Measurements from ENCODE around the gene SYNGR2.
"Not testable (repeated sequence)": the region's sequence is repeated elsewhere in the genome, so short reads cannot be mapped to it uniquely, and the experiment has no call there.

The SYNGR2 gene

DNA sequence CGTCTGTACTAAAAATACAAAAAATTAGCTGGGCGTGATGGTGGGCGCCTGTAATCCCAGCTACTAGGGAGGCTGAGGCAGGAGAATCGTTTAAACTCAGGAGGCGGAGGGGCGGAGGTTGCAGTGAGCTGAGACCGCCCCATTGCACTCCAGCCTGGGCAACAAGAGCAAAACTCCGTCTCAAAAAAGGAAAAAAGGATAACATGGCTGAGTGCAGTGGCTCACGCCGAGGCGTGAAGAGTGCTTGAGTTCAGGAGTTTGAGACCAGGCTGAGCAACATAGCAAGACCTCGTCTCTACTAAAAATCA lies 28.6 kb upstream of the SYNGR2 start:
- not testable (repeated sequence) for H3K36me3 ChIP-seq (ENCODE audit: insufficient read depth, low read depth, low read length); H3K9me3 ChIP-seq (ENCODE audit: insufficient read depth, low read depth, low read length); H3K4me1 ChIP-seq (ENCODE audit: insufficient read depth, low read length); H3K4me3 ChIP-seq (ENCODE audit: low read length); H3K27me3 ChIP-seq (ENCODE audit: insufficient read depth, low read length); H3K9ac ChIP-seq (ENCODE audit: low read depth, low read length); H3K27ac ChIP-seq (ENCODE audit: low read length)

DNA sequence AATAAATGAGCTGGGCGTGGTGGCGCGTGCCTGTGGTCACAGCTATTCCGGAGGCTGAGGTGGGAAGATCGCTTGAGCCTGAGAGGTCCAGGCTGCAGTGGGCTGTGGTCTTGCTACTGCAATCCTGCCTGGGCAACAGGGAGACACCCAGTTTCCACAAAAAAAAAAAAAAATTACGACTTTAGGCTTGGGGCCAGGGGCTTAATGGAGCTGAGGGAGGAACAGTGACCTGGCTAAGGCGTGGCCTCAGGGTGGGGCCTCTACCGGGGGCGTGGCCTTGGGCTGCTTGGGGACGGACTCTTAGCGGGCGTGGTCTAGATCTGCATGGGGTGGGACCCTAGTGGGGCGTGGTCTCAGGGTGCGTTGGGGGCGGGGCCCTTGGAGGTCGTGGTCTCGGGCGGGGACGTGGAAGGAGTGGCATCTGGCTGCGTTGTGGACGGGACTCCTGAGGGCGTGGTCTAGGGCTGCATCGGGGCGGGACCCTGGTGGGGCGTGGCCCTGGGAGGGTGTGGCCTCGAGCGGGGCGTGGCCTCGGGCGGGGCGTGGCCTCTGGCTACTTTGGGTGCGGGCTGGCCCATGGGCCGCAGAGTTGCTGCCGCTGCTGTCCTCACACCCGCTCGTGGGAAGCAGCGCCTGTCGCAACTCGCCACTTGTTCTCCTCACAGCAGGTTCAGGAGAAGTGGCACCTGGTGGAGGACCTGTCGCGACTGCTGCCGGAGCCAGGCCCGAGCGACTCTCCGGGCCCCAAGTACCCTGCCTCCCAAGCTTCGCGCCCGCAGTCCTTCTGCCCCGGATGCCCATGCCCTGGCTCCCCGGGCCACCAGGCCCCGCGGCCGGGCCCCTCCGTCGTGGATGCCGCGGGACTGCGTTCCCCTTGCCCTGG lies 28.0 kb upstream of the SYNGR2 start:
- H3K27me3 ChIP-seq (ENCODE audit: insufficient read depth, low read length) = no peaks in the 10 kb centered on the region
- no peaks in the 10 kb centered on the region for H3K4me1 ChIP-seq (ENCODE audit: insufficient read depth, low read length)
- H3K9me3 ChIP-seq (ENCODE audit: insufficient read depth, low read depth, low read length) = no peaks in the 10 kb centered on the region
- H3K4me3 ChIP-seq (ENCODE audit: low read length) = no peak overlapping the region; the same call in 1 of the 2 replicates
- H3K27ac ChIP-seq (ENCODE audit: low read length) = no peak overlapping the region
- H3K36me3 ChIP-seq (ENCODE audit: insufficient read depth, low read depth, low read length) = no peaks in the 10 kb centered on the region
- H3K9ac ChIP-seq (ENCODE audit: low read depth, low read length) = no peak overlapping the region

DNA sequence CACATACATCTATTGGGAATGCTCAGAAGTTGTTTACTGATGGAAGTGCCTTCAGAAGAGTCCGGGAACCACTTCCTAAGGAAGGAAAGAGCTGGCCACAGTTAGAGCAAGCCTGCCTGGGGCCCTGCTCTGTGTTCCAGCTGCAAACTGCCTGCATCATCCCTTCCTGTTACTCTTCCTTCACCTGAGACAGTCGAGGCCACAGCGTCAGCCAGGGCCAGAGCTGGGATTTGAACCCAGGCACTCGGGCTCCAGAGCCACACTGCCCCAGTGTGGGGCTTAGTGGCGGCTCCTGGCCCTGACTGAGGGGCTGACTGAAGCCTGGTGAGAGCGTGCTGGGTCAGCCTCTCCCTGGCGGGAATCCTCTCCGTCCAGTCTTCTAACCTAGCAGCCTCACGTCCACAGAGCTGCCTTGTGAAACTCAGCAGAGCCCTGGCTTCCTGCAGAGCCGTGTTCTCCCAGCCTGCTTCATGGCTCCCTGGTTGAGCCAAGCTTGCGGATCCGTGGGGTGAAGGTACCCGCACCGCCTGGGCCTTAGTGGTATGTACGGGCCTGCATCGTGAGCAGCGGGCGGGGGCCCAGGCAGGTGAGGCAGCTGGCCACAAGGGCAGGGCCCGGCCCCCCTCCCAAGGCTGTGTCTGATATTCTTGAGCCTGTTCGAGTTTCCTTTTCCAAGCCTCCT lies 26.8 kb upstream of the SYNGR2 start:
- Histone ChIP-seq H3K27ac (ENCODE audit: low read length) (no peak overlapping the region), H3K4me1 (ENCODE audit: insufficient read depth, low read length) (no peaks in the 10 kb centered on the region), H3K9me3 (ENCODE audit: insufficient read depth, low read depth, low read length) (no peaks in the 10 kb centered on the region), H3K36me3 (ENCODE audit: insufficient read depth, low read depth, low read length) (no peaks in the 10 kb centered on the region), H3K9ac (ENCODE audit: low read depth, low read length) (no peak overlapping the region), H3K27me3 (ENCODE audit: insufficient read depth, low read length) (no peaks in the 10 kb centered on the region), H3K4me3 (ENCODE audit: low read length) (no peak overlapping the region)

DNA sequence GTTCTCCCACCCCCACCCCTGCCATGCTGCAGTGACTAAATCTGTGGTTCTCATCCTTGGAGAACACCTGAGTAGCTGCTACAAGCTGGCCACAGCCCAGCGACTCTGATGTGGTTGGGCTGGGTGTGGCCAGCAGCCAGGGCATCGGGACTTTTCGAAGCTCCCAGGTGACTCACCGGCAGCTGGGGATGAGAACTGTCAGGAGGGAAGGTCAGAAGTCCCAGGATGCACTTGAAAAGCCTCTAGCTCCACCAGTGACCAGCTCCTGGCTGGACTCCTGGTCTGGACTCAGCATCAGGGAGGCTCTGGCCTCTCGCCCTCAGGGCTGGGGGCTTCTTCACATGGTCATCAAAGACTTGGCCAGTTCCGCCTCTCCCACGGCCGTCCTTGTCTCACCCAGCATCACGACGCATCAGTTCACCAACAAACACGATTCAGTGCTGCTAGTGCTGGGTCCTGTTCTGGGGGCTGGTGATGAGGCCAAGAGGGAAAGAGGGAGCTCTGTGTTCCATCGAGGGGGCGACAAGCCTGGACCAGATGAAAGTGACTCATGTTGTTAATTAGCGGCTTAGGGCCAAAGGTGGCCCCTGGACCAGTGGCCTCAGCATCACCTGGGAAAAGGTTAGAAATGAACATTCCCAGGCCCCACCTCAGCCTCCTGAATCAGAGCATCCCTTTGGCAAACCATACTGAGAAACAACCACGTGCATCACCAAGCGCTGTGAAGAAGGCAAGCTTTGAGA lies 26.1 kb upstream of the SYNGR2 start:
- no peaks in the 10 kb centered on the region for H3K27me3 ChIP-seq (ENCODE audit: insufficient read depth, low read length)
- H3K27ac ChIP-seq (ENCODE audit: low read length) = no peak overlapping the region
- no peaks in the 10 kb centered on the region for H3K4me1 ChIP-seq (ENCODE audit: insufficient read depth, low read length)
- H3K36me3 ChIP-seq (ENCODE audit: insufficient read depth, low read depth, low read length) = no peaks in the 10 kb centered on the region
- no peaks in the 10 kb centered on the region for H3K9me3 ChIP-seq (ENCODE audit: insufficient read depth, low read depth, low read length)
- no peak overlapping the region for H3K9ac ChIP-seq (ENCODE audit: low read depth, low read length)
- H3K4me3 ChIP-seq (ENCODE audit: low read length) = no peak overlapping the region

DNA sequence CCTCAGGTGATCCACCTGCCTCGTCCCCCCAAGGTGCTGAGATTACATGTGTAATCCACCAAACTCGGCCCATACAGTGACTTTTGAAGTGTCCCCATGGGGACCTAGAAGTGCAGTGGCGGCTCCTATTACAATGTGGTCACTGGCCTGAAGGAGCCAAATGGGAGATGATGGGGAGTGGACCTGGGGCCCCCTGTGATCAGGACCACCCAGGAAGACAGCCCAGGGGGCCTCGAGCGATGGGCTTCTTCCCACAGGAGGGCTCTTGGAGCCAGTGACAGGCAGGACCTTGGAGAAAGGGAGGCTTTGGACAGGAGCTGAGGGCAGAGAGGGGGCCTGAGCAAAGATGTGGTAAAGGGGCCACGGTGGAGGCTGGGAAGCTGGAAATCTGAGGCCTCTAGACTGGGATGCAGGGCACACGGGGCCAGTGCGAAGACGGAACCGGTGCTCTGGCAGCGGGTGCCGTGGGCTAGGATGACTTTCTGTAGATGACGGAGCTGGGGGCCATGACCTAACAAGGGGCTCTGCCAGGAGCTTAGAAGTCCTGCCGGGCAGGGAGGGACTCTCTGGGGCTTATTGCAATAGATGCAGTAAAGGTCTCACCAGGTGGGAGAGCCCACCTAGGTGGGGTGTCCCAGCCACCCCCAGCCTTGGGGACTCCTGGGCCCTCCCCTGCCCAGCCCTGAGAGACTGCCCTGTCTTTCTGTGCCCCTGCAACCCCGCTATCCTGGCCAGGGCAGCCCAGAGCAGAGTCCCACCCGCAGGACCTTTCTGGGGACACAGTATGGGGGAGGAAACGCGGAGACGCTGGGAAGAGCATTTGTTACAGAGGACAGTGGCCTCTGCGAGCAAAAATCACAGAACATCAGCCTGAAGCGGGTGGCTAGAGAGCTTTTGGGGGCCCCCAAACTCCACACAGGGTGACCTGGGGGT lies 24.9 kb upstream of the SYNGR2 start:
- no peaks in the 10 kb centered on the region for H3K36me3 ChIP-seq (ENCODE audit: insufficient read depth, low read depth, low read length)
- no peak overlapping the region for H3K4me3 ChIP-seq (ENCODE audit: low read length)
- H3K4me1 ChIP-seq (ENCODE audit: insufficient read depth, low read length) = no peaks in the 10 kb centered on the region
- H3K27me3 ChIP-seq (ENCODE audit: insufficient read depth, low read length) = no peaks in the 10 kb centered on the region
- H3K9ac ChIP-seq (ENCODE audit: low read depth, low read length) = no peak overlapping the region
- H3K9me3 ChIP-seq (ENCODE audit: insufficient read depth, low read depth, low read length) = no peaks in the 10 kb centered on the region
- H3K27ac ChIP-seq (ENCODE audit: low read length) = no peak overlapping the region

DNA sequence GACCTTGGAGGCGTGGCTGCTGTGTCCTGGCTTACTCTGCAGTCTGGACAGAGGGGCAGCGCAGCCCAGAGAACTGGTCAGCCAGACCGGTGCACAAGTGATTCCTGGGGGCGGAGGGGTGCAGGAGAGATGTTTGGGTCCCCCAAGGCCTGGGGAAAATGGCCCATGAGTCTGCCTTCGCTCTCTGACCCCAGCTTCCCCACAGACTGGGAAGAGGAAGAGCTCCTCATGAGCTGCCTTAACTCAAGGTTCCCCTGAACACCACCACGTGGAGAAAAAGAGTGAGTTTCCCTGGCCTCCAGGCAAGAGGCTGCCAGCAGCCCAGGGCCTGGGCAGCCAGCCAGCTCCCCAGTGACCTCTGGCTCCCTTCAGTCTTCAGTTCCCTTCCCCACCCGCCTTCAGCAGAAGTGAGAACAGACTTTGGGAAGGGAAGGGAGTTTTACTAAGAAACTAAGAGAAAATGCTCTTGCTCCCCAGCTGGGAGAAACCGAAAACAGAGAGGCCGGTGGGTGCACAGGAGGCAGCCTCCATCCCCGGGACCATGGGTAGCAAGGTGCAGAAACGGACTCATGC lies 24.1 kb upstream of the SYNGR2 start:
- Histone ChIP-seq H3K27ac (ENCODE audit: low read length) (no peak overlapping the region), H3K9ac (ENCODE audit: low read depth, low read length) (no peak overlapping the region)

DNA sequence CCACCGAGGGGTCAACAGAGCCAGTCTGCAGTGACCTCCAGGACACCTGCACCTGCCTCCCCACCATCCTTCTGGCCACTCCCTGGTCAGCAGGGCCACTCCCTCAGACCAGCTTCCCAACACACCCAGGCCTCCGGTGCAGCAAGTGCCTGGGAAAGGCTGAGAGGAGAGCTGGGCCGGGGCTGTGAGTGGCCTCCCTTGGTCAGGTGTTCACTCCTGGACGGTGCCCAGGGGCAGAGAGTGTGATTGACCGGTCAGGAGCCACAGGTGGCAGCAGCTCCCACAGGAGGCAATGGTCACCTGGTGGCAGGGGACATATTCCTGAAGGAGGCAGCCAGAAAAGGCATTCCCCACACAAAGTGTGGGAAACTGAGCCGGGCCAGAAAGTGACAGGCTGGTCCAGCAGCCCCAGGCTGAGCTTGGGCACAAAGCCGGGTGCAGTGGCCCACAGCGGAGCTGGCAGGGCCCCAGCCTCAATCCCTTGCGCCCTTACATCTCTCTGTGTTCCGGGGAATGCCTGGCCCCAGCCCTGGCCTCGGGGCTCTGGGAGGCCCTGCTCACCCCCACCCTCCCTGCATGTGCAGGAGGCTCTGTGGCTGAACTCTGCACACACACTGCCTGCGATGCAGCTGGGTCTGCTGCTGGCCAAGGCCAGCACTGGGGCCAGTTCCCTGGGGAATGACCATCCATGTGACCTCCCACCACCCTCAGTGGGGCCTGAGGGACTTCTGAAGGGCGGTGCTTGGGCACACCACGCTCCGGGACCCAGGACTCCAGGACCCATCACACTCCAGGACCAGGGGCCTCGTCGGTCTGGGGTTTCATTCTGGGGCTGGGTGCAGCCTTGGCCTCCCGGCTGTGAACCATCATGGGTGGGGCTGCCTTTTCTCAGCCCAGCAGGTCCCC lies 23.4 kb upstream of the SYNGR2 start:
- no peak overlapping the region for H3K9ac ChIP-seq (ENCODE audit: low read depth, low read length)
- no peak overlapping the region for H3K4me3 ChIP-seq (ENCODE audit: low read length)
- no peaks in the 10 kb centered on the region for H3K36me3 ChIP-seq (ENCODE audit: insufficient read depth, low read depth, low read length)
- no peaks in the 10 kb centered on the region for H3K9me3 ChIP-seq (ENCODE audit: insufficient read depth, low read depth, low read length)
- H3K4me1 ChIP-seq (ENCODE audit: insufficient read depth, low read length) = no peaks in the 10 kb centered on the region
- no peak overlapping the region for H3K27ac ChIP-seq (ENCODE audit: low read length)
- no peaks in the 10 kb centered on the region for H3K27me3 ChIP-seq (ENCODE audit: insufficient read depth, low read length)

More for the DNA sequence above, 24.1 kb upstream of the SYNGR2 start:
- no peak overlapping the region for H3K4me3 ChIP-seq (ENCODE audit: low read length)
- H3K4me1 ChIP-seq (ENCODE audit: insufficient read depth, low read length) = no peaks in the 10 kb centered on the region
- H3K9me3 ChIP-seq (ENCODE audit: insufficient read depth, low read depth, low read length) = no peaks in the 10 kb centered on the region
- H3K27me3 ChIP-seq (ENCODE audit: insufficient read depth, low read length) = no peaks in the 10 kb centered on the region
- H3K36me3 ChIP-seq (ENCODE audit: insufficient read depth, low read depth, low read length) = no peaks in the 10 kb centered on the region

DNA sequence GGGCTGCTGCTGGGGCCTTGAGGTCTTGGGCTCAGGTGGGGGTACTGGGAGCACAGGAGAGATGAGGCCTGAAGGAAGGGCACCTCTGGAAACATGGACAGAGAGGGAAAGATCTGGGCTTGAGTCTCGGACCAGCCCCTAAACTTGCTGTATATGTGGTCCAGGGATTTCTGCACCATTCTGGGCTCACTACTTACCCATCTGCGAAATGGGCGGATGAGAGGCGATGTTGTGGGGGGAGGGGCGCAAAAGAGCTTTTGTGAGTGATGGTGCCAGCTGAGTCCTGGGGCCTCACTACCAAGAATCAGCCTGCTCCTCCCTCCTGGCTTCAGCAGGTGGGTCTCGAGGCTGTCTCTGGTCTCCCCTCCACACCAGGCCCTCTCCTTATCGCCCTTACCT lies 21.9 kb upstream of the SYNGR2 start:
- Histone ChIP-seq H3K4me3 (ENCODE audit: low read length) (no peak overlapping the region), H3K9ac (ENCODE audit: low read depth, low read length) (no peak overlapping the region), H3K27me3 (ENCODE audit: insufficient read depth, low read length) (no peaks in the 10 kb centered on the region), H3K9me3 (ENCODE audit: insufficient read depth, low read depth, low read length) (no peaks in the 10 kb centered on the region), H3K36me3 (ENCODE audit: insufficient read depth, low read depth, low read length) (no peaks in the 10 kb centered on the region), H3K27ac (ENCODE audit: low read length) (no peak overlapping the region), H3K4me1 (ENCODE audit: insufficient read depth, low read length) (no peaks in the 10 kb centered on the region)

DNA sequence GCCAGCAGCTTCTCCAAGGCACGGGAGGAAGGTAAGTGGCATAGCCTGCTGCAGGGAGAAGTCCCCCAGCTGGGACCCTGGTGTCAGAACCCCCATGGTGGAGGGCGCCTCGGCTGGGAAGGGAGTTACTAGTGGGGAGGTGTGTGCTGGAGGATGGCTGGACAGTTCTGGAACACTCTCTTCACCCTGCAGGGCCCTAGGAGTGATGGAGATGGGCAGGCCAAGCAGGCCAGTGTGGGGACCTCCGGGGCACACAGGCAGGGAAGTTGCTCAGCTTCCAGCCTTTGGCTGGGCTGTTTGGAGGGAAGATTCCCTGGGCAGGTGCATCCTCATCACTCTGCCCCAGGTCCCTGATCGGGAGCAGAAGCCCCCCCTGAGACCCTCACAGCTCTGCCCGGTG lies 21.5 kb upstream of the SYNGR2 start:
- Histone ChIP-seq H3K9ac (ENCODE audit: low read depth, low read length) (no peak overlapping the region), H3K36me3 (ENCODE audit: insufficient read depth, low read depth, low read length) (no peaks in the 10 kb centered on the region), H3K4me3 (ENCODE audit: low read length) (no peak overlapping the region), H3K27ac (ENCODE audit: low read length) (no peak overlapping the region), H3K9me3 (ENCODE audit: insufficient read depth, low read depth, low read length) (no peaks in the 10 kb centered on the region), H3K27me3 (ENCODE audit: insufficient read depth, low read length) (no peaks in the 10 kb centered on the region), H3K4me1 (ENCODE audit: insufficient read depth, low read length) (no peaks in the 10 kb centered on the region)

DNA sequence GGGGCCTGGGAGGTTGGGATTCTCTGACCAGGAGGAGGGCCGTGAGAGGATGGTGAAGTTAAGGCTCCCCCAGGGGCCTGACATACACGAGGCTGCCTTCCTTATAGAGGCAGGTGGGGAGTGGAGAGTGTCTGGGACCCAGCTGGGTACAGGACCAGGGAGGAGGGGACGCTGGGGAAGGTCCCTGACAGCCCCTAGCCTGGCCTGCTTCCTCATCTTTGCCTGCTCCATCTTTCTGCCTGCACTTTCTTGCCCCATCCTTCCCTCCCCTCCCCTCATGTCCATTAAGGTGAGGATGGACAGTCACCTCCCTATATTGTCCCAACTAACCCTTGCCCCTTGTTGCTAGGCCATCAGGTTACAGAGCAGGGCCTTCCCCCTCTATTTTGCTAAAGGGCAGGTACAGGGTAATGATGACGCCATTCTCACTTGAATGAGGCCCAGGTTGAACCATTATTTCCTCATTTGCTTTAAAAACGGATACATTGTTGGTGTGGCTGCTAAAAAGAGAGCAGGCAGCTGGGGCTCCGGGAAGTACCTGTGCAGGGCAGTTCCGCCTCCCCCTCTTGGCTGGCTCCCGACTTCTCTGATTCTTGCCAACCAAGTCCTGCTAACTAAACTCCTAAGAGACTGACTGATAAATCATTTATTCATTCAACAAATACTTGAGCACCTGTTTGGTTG lies 20.9 kb upstream of the SYNGR2 start:
- Histone ChIP-seq H3K27me3 (ENCODE audit: insufficient read depth, low read length) (no peaks in the 10 kb centered on the region), H3K9ac (ENCODE audit: low read depth, low read length) (no peak overlapping the region), H3K4me3 (ENCODE audit: low read length) (no peak overlapping the region), H3K27ac (ENCODE audit: low read length) (no peak overlapping the region), H3K36me3 (ENCODE audit: insufficient read depth, low read depth, low read length) (no peaks in the 10 kb centered on the region), H3K4me1 (ENCODE audit: insufficient read depth, low read length) (no peaks in the 10 kb centered on the region), H3K9me3 (ENCODE audit: insufficient read depth, low read depth, low read length) (no peaks in the 10 kb centered on the region)

Measured in iPS-20b (cell line).